HepG2 (cell line): Measurements from ENCODE around the gene PPP1R13B. TPM values are rescaled to one million over a fixed set of nuclear protein-coding genes. Genes with fewer than 3 reads are reported as not detected.
A peak's percentile ranks its signal among the peaks of the same experiment; 100 is the strongest.

Experiments
- ATAC-seq: fragments of 200-7000 bp; cut with Tn5 transposase; 3 replicates; pipeline ENCODE4 v1.9.1; 2020; ENCODE audit warnings: mild to moderate bottlenecking, moderate library complexity
- BruUV-seq: library from RNA; stranded (reverse); fragments of 400-500 nt; replicated peaks from 2 replicates; lab custom pipeline; 2021; lab: Mats Ljungman, UMichigan
- CTCF ChIA-PET: fragments of 300-600 bp; formaldehyde crosslinking; extraction: SDS; loops from one replicate; lab custom pipeline; 2021; ENCODE audit warnings: low total read pairs, inconsistent platforms, low intra/inter-chr PET ratio; lab: Yijun Ruan, JAX
- POLR2A ChIA-PET: fragments of 350-600 bp; sonication (Branson Sonifier 250); formaldehyde crosslinking; loops from one replicate; lab custom pipeline; 2020; ENCODE audit warnings: antibody characterized with exemption, inconsistent platforms; lab: Yijun Ruan, JAX
- DNase-seq: peaks from one replicate; pipeline ENCODE4 v3.0.0-alpha.2; 2015; ENCODE audit warnings: low spot score
- FAIRE-seq: peaks from 3 replicates; lab custom pipeline; 2011; peaks lifted over from hg19 to GRCh38; lab: Jason Lieb, UNC
- H2AFZ ChIP-seq: one replicate; pipeline ENCODE4 v1.6.1; 2011; ENCODE audit warnings: low read length, inconsistent platforms
- H3K27ac ChIP-seq: fragments of 300-600 bp; 3 replicates; pipeline ENCODE4 v1.8.0; 2011; ENCODE audit warnings: mixed run types, mild to moderate bottlenecking, mixed read lengths, low read length, inconsistent platforms; ENCODE audit not compliant: insufficient read depth; ENCODE audit errors: extremely low read length
- H3K27me3 ChIP-seq, 2 experiments: fragments of 200-600 bp in 1 of 2; 2 replicates in 1 of 2; 3 replicates in 1 of 2; pipeline versions ENCODE4 v1.6.0 to v1.8.0; 2011; ENCODE audit warnings: low read length in 2 of 2, mild to moderate bottlenecking in 2 of 2, moderate library complexity in 2 of 2, inconsistent platforms in 1 of 2; ENCODE audit not compliant: insufficient read depth in 2 of 2, control insufficient read depth in 1 of 2
- H3K36me3 ChIP-seq, 2 experiments: fragments of 200-600 bp in 1 of 2; replicated peaks in 1 of 2; 2 replicates in 1 of 2; 3 replicates in 1 of 2; pipeline versions ENCODE4 v1.5.1 to v1.8.0; 2011; ENCODE audit warnings: low read length in 2 of 2, inconsistent platforms in 1 of 2; ENCODE audit not compliant: insufficient read depth in 2 of 2, control insufficient read depth in 1 of 2
- H3K4me1 ChIP-seq: 2 replicates; pipeline ENCODE4 v1.5.1; 2012; ENCODE audit warnings: low read length, inconsistent platforms; ENCODE audit not compliant: insufficient read depth
- H3K4me2 ChIP-seq: 2 replicates; pipeline ENCODE4 v1.6.0; 2011; ENCODE audit warnings: low read depth, low read length, inconsistent platforms
- H3K4me3 ChIP-seq, 3 experiments: fragments of 200-600 bp in 1 of 3; sonication (generic), shearing (Covaris generic) in 1 of 3; replicated peaks in 1 of 3; 2 replicates each; pipeline ENCODE4 v1.5.1; 2011 to 2016; ENCODE audit warnings: low read length in 3 of 3, inconsistent platforms in 2 of 3, low read depth in 2 of 3, mild to moderate bottlenecking in 2 of 3, control low read depth in 1 of 3, mixed read lengths in 1 of 3; ENCODE audit not compliant: insufficient read depth in 1 of 3
- H3K79me2 ChIP-seq: one replicate; pipeline ENCODE4 v1.6.1; 2011; ENCODE audit warnings: low read length, inconsistent platforms; ENCODE audit not compliant: insufficient read depth
- H3K9ac ChIP-seq: 2 replicates; pipeline ENCODE4 v1.6.0; 2011; ENCODE audit warnings: mild to moderate bottlenecking, low read depth, low read length, inconsistent platforms; ENCODE audit not compliant: insufficient read depth
- H3K9me3 ChIP-seq: 2 replicates; pipeline ENCODE4 v1.5.1; 2012; ENCODE audit warnings: mild to moderate bottlenecking, low read length
- H4K20me1 ChIP-seq: 2 replicates; pipeline ENCODE4 v1.6.0; 2011; ENCODE audit warnings: inconsistent platforms, mild to moderate bottlenecking, low read length, moderate library complexity; ENCODE audit not compliant: insufficient read depth
- AGO2 ChIP-seq: fragments of 200-400 bp; formaldehyde crosslinking; optimal IDR thresholded peaks from 2 replicates; pipeline ENCODE3; 2017; ENCODE audit warnings: mild to moderate bottlenecking, low read depth, low read length, moderate library complexity
- MIER2 ChIP-seq: IDR thresholded peaks from 2 replicates; pipeline ENCODE4 v1.6.1; 2016; ENCODE audit warnings: missing biosample characterization, missing genetic modification reagents
- THAP7 ChIP-seq: sonication (generic); formaldehyde crosslinking; IDR thresholded peaks from 2 replicates; pipeline ENCODE4 v1.8.1; 2023; ENCODE audit warnings: mild to moderate bottlenecking, missing genetic modification reagents
- ZBTB44 ChIP-seq: sonication (generic); formaldehyde crosslinking; IDR thresholded peaks from 2 replicates; pipeline ENCODE4 v1.4.0; 2020; ENCODE audit warnings: missing genetic modification reagents
- ZNF687 ChIP-seq: sonication (generic); formaldehyde crosslinking; IDR thresholded peaks from 2 replicates; pipeline ENCODE4 v1.5.1; 2020; ENCODE audit warnings: mild to moderate bottlenecking, missing genetic modification reagents, moderate library complexity
- WGBS: methylation state at CpG from one replicate; pipeline ENCODE4 v1.1.6; 2017; ENCODE audit warnings: low lambda C conversion rate; 5-methylcytosine and 5-hydroxymethylcytosine counted together
- in situ Hi-C: cut with HindIII; loops from 2 replicates; pipeline ENCODE4 v1.10.0; 2017; ENCODE audit warnings: low pct_unique_long_range_greater_than_20kb; ENCODE audit not compliant: extremely low pct_ligation_motif_present
- intact Hi-C: fragments of 100-400 bp; cut with micrococcal nuclease; formaldehyde crosslinking; loops from one replicate; pipeline ENCODE4 v1.10.0; 2022; ENCODE audit not compliant: unreplicated experiment
- polyA plus RNA-seq, 8 experiments: library from polyadenylated mRNA; depleted of rRNA in 3 of 8; stranded (reverse) in 7 of 8; unstranded in 1 of 8; fragments of >200 nt; fragmentation: Illumina TruSeq in 4 of 8; extraction: Trizol in 4 of 8; gene quantifications; 2 replicates each; pipeline versions ENCODE4 v1.2.1 to v1.2.3, GENCODE V29; 2011 to 2016; ENCODE audit warnings: low read depth in 4 of 8, missing spikeins in 1 of 8, mixed read lengths in 1 of 8; ENCODE audit not compliant: insufficient read depth in 1 of 8
- total RNA-seq, 5 experiments: library from RNA; depleted of rRNA; stranded (reverse); fragments of >200 nt; fragmentation: Illumina TruSeq; extraction: Trizol; gene quantifications; 2 replicates each; pipeline ENCODE4 v1.2.3, GENCODE V29; 2016; ENCODE audit warnings: low read depth in 1 of 5

Gene PPP1R13B
- total and polyA plus RNA-seq, 2 of the 13 experiments (the other 11 are each of a cell fraction or from before 2014, with no cell fraction given) = 4.6 to 9.4 TPM

DNA sequence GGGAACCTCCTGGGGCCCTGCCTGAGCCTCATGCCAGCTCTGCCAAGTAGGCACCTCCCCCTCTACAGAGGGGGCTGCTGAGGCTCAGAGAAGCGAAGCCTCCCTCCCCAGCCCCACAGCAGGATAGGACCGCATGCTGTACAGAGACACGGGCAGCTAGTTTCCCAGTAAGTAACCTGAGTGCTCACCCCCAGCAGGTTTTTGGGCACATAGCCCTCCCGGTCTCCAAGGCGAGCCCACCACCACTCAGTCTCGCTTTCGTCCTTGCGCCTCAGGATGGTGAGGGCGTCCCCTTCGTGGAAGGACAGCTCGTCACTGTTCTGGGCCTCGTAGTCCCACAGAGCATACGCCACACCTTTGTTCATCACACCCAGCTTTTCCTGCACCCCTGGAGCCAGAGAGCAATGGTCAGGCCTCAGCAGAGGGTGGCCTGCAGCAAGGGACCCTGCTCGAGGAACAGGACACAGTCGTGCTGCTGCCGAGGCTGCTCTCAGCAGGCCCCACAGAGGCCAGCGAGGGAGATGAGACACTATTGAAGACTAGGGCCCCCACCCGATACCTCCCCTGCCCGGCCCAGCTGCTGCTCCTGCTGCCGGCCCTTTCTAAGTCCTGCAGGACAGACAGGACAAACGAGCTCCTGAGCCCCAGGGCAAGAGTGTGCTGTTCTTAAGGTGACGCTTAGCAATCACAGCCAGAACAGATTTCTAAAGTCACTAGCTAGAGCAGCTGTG lies 111.4 kb downstream of the PPP1R13B start:
- Histone ChIP-seq H3K4me3 (no peak overlapping the region), H4K20me1 (no peaks in the 10 kb centered on the region), H3K9ac (no peak overlapping the region), H3K27ac (no peak overlapping the region), H3K79me2 (no peaks in the 10 kb centered on the region), H2AFZ (no peak overlapping the region), H3K4me1 (0 out of 2 replicates have a peak, but pooled peaks cover 10% of the 10 kb centered on the region), H3K27me3 (no peaks in the 10 kb centered on the region), H3K36me3 (peaks cover 11 to 26% of the 10 kb centered on the region in 2 experiments; a peak in 4 of 5 replicates), H3K9me3 (no peaks in the 10 kb centered on the region), H3K4me2 (no peak overlapping the region)
- no peak; the same call in 1 of the 3 replicates for ATAC-seq
- TF ChIP-seq ZBTB44 (no peak), ZNF687 (CRISPR knock-in tag) (peak; percentile 13; the same call in 1 of the 2 replicates), MIER2 (CRISPR knock-in tag) (no peak), AGO2 (peak; percentile 35), THAP7 (CRISPR knock-in tag) (no peak)
- DNase-seq = no peak
- 96% methylated on average over 15 of the region's 22 CpGs for WGBS
- BruUV-seq = no TSS peak
- intact Hi-C loops (no loop called here), in situ Hi-C loops (no loop called here)
- ChIA-PET POLR2A (no interaction called here), CTCF (no interaction called here)
- FAIRE-seq = no peak
